Right cardiac atrium (tissue), 5 donors: ENCODE data around the gene DPYD. TPM values are rescaled to one million over a fixed set of nuclear protein-coding genes. Genes with fewer than 3 reads are reported as not detected.
"Not testable (repeated sequence)": the region's sequence is repeated elsewhere in the genome, so short reads cannot be mapped to it uniquely, and the experiment has no call there.

Experiments
- ATAC-seq, 2 donors: fragments of 200-7000 bp; cut with Tn5 transposase; one replicate each; pipeline versions ENCODE4 v1.8.0 to v1.9.1; 2020; ENCODE audit warnings: moderate library complexity in 2 of 2, mild to moderate bottlenecking in 1 of 2
- DNase-seq, 3 donors: peaks; one replicate each; pipeline ENCODE4 v3.0.0-alpha.2; 2020
- H3K27ac ChIP-seq: one replicate; pipeline ENCODE4 v1.5.1; 2013; ENCODE audit warnings: mild to moderate bottlenecking, low read length, control low read depth, moderate library complexity
- H3K27me3 ChIP-seq: one replicate; pipeline ENCODE4 v1.6.1; 2013; ENCODE audit not compliant: control insufficient read depth, insufficient read depth
- H3K4me1 ChIP-seq: one replicate; pipeline ENCODE4 v1.6.1; 2013; ENCODE audit warnings: low read length; ENCODE audit not compliant: control insufficient read depth, insufficient read depth
- H3K4me3 ChIP-seq: one replicate; pipeline ENCODE4 v1.5.1; 2013; ENCODE audit warnings: low read length, control low read depth
- H3K9me3 ChIP-seq: one replicate; pipeline ENCODE4 v1.6.1; 2013; ENCODE audit warnings: low read length; ENCODE audit not compliant: control insufficient read depth
- WGBS: extraction: QIAGEN DNeasy Blood & Tissue Kit; methylation state at CpG from one replicate; pipeline ENCODE4 v1.1.7; 2013; 5-methylcytosine and 5-hydroxymethylcytosine counted together
- intact Hi-C, 4 donors: fragments of 100-400 bp; cut with DNase I; formaldehyde crosslinking; loops; one replicate each; pipeline versions ENCODE4 v1.11.0 to v1.14.0; 2022 to 2023
- polyA plus RNA-seq: library from polyadenylated mRNA; stranded (reverse); fragments of 200-250 nt; gene quantifications from one replicate; pipeline ENCODE4 v1.2.3, GENCODE V29; 2013
- total RNA-seq, 4 donors: library from RNA; stranded (reverse); fragmentation: NEBNext Ultra II Directional; extraction: Animal tissue kit (Norgen Biotek cat#: 25700); gene quantifications; one replicate each; pipeline ENCODE4 v1.2.1, GENCODE V29; 2021
- donor health status: healthy with polysubstance abuse.
- donor health status: DM: no; HTN: yes; CAD: no.
- donor health status: DM: no; HTN: no; CAD: no.
- donor health status: DM: no; HTN: yes; CAD: no; lungs with severe emphysema.
- donor health status: DM: yes; HTN: yes; CAD: no.

Gene DPYD
- total and polyA plus RNA-seq, 5 donors, result 5.2 to 15.7 (median 15.4) TPM

- ATAC-seq (no peak), DNase-seq (no peak)
- Histone ChIP-seq H3K4me1 (no peaks in the 10 kb centered on the region), H3K9me3 (no peaks in the 10 kb centered on the region), H3K27ac (no peak overlapping the region), H3K27me3 (no peaks in the 10 kb centered on the region), H3K4me3 (no peak overlapping the region)
- WGBS, result 79% methylated on average over 4 of the region's 4 CpGs
- intact Hi-C loops, result no loop called here
These were observed 555.8 kb downstream of the DPYD start for GRCh38 chr1:97365026-97365425.

- H3K27me3 ChIP-seq, result no peaks in the 10 kb centered on the region
- no peaks in the 10 kb centered on the region for H3K9me3 ChIP-seq
- DNase-seq (no peak), ATAC-seq (no peak)
- intact Hi-C loops, result no loop called here
- H3K27ac ChIP-seq, result no peak overlapping the region
- H3K4me1 ChIP-seq, result no peaks in the 10 kb centered on the region
- no peak overlapping the region for H3K4me3 ChIP-seq
These were observed 556.7 kb downstream of the DPYD start for GRCh38 chr1:97364086-97364485.

GRCh38 chr1:97356309-97356708 lies 564.5 kb downstream of the DPYD start:
- H3K4me1 ChIP-seq, result peaks cover 1% of the 10 kb centered on the region
- intact Hi-C loops, result no loop called here
- ATAC-seq (no peak), DNase-seq (no peak)
- no peak overlapping the region for H3K4me3 ChIP-seq
- no peak overlapping the region for H3K27ac ChIP-seq
- no peaks in the 10 kb centered on the region for H3K9me3 ChIP-seq
- H3K27me3 ChIP-seq, result no peaks in the 10 kb centered on the region
- 100% methylated on average over 1 of the region's 1 CpG for WGBS

- Histone ChIP-seq H3K27me3 (no peaks in the 10 kb centered on the region), H3K27ac (no peak overlapping the region), H3K4me3 (no peak overlapping the region), H3K9me3 (no peaks in the 10 kb centered on the region), H3K4me1 (peaks cover 1% of the 10 kb centered on the region)
- ATAC-seq (no peak), DNase-seq (no peak)
- WGBS, result 93% methylated on average over 4 of the region's 4 CpGs
- intact Hi-C loops, result no loop called here
These were observed 567.9 kb downstream of the DPYD start for GRCh38 chr1:97352936-97353382.

- ATAC-seq (no peak), DNase-seq (no peak)
- no peak overlapping the region for H3K4me3 ChIP-seq
- no peak overlapping the region for H3K27ac ChIP-seq
- intact Hi-C loops, result no loop called here
- peaks cover 1% of the 10 kb centered on the region for H3K4me1 ChIP-seq
- 49% methylated on average over 2 of the region's 2 CpGs for WGBS
- no peaks in the 10 kb centered on the region for H3K27me3 ChIP-seq
- no peaks in the 10 kb centered on the region for H3K9me3 ChIP-seq
These were observed 569.0 kb downstream of the DPYD start for GRCh38 chr1:97351846-97352245.

- Histone ChIP-seq H3K27me3 (no peaks in the 10 kb centered on the region), H3K27ac (no peak overlapping the region), H3K4me1 (peaks cover 1% of the 10 kb centered on the region), H3K9me3 (no peaks in the 10 kb centered on the region), H3K4me3 (no peak overlapping the region)
- no peak for DNase-seq
- no peak for ATAC-seq
- 55% methylated on average over 2 of the region's 2 CpGs for WGBS
- intact Hi-C loops, result no loop called here
These were observed 570.2 kb downstream of the DPYD start for GRCh38 chr1:97350662-97351061.

GRCh38 chr1:97350241-97350640 lies 570.6 kb downstream of the DPYD start:
- Histone ChIP-seq H3K4me3 (no peak overlapping the region), H3K9me3 (no peaks in the 10 kb centered on the region), H3K27me3 (no peaks in the 10 kb centered on the region), H3K27ac (no peak overlapping the region), H3K4me1 (peaks cover 1% of the 10 kb centered on the region)
- intact Hi-C loops, result no loop called here
- DNase-seq (no peak), ATAC-seq (no peak)

GRCh38 chr1:97349794-97350193 lies 571.0 kb downstream of the DPYD start:
- H3K27ac ChIP-seq, H3K4me3 ChIP-seq, intact Hi-C loops, H3K27me3 ChIP-seq, H3K9me3 ChIP-seq, ATAC-seq, DNase-seq, H3K4me1 ChIP-seq: not testable (repeated sequence)
- no CpG with 5 or more reads among the region's 1 CpG for WGBS

GRCh38 chr1:97348599-97349265 lies 572.1 kb downstream of the DPYD start:
- intact Hi-C loops, result no loop called here
- peaks cover 1% of the 10 kb centered on the region for H3K4me1 ChIP-seq
- H3K27me3 ChIP-seq, result no peaks in the 10 kb centered on the region
- H3K4me3 ChIP-seq, result no peak overlapping the region
- ATAC-seq (no peak), DNase-seq (no peak)
- 60% methylated on average over 3 of the region's 3 CpGs for WGBS
- no peaks in the 10 kb centered on the region for H3K9me3 ChIP-seq
- H3K27ac ChIP-seq, result no peak overlapping the region

GRCh38 chr1:97340951-97341350 lies 579.9 kb downstream of the DPYD start:
- Histone ChIP-seq H3K4me1 (no peaks in the 10 kb centered on the region), H3K9me3 (no peaks in the 10 kb centered on the region), H3K4me3 (no peak overlapping the region), H3K27me3 (no peaks in the 10 kb centered on the region), H3K27ac (no peak overlapping the region)
- 96% methylated on average over 1 of the region's 1 CpG for WGBS
- intact Hi-C loops, result no loop called here
- ATAC-seq (no peak), DNase-seq (no peak)

GRCh38 chr1:97338347-97338746 lies 582.5 kb downstream of the DPYD start:
- no peak for DNase-seq
- no peak for ATAC-seq
- Histone ChIP-seq H3K9me3 (no peaks in the 10 kb centered on the region), H3K27ac (no peak overlapping the region), H3K4me1 (peaks cover 2% of the 10 kb centered on the region), H3K27me3 (no peaks in the 10 kb centered on the region), H3K4me3 (no peak overlapping the region)
- intact Hi-C loops, result no loop called here
- 94% methylated on average over 4 of the region's 4 CpGs for WGBS
